AG08395 (cell line): ENCODE measurements around the gene PRDX5.

Source experiments
- DNase-seq: peaks from one replicate; pipeline ENCODE4 v3.0.0; 2012; ENCODE audit warnings: mixed read lengths, low spot score

PRDX5 gene

DNA sequence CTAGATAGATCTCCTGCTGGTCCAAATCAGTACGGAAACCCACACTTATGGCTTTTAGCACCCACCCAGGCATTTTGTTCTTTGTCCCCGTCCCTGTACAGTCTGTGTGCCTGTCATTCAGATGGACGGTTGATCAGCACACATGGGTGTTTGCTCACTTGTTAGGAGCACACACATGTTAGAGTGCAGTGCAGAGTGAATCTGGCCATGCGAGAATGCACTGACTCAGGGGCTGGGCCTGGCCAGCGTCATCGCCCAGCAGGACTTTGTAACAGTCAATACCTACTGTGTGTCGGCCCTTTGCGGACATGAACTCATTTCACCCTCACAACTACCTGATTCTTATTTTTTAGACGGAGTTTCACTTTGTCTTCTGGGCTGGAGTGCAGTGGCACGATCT is 44.4 kb downstream of the PRDX5 start:
- no peak for DNase-seq

DNA sequence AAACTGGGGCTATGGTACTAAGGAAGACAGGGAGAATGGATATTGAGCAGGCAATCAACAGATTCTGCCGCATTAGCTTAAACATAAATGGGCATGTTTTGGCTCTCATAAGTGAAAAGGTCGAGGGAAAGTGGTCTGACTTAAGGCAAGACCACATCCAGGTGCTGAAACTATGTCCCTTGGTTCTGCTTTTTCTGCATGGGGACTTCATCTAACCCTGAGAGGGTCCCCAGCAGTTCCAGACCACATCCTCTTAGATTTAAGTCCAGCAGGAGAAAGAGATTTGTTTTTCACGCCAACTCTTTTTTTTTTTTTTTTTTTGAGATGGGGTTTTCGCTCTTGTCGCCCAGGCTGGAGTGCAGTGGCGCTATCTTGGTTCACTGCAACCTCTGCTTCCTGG is 46.5 kb downstream of the PRDX5 start:
- DNase-seq, result no peak

DNA sequence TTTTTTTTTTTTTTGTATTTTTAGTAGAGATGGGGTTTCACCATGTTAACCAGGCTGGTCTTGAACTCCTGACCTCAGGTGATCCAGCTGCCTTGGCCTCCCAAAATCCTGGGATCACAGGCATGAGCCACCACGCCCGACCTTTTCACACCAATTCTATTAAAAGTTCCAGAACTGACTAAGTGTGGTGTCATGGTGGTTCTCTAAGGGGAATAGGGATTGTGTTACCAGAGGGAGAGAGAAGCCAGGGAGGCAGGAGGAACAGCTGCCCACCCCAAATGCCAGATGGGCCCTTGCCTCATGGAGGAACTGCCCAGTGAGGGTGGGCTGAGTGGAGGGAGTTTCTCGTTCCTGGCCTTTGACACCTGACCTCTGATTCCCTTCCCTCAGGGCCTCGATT is 47.0 kb downstream of the PRDX5 start:
- no peak for DNase-seq

DNA sequence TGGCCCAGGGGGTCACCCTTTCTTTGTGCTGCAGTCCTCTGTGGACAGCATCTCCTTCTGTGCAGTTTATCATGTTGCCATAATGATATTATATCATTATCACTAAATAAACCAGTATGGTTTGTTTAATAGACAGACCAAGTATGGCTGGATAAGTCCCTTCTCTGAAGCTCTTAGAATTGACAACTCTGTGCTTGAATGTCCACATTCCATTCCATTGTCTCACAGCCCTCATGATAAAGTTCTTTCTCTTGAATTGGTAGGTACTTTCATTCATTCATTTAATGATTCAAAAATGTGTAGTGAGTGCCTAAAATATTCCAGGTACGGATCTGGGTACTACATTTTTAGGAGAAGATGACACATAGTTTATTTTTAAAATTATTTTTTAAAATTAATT is 48.8 kb downstream of the PRDX5 start:
- DNase-seq, result peak; percentile 34

DNA sequence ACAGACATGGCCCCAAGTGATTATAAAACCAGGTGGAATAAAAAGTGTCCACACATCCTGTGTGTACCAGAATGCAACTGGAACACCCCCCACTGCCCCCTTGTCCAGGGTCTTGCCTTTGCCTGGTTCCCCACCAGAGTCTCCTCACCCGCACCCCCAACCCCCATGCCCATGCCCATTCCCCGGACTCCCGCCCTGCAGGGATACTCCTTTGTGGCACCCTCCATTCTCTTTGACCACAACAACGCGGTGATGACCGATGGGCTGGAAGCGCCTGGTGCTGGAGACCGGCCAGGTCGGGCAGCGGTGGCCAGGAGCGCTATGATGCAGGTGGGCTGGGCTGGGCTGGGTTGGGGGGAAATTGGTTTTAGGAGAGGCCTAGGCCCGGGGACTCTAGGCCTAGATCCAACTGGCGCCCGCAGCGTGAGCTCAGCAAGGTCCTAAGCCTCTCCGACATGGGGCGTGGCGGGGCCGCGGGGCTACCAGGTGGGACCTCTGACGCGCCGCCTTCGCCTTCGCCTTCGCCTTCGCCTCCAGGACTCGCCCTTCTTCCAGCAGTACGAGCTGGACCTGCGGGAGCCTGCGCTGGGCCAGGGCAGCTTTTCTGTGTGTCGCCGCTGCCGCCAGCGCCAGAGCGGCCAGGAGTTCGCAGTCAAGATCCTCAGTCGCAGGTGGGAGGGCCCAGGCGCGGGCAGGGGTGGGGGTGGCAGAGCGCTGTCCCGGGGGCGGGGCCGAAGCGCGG is 50.2 kb downstream of the PRDX5 start:
- DNase-seq, result no peak

DNA sequence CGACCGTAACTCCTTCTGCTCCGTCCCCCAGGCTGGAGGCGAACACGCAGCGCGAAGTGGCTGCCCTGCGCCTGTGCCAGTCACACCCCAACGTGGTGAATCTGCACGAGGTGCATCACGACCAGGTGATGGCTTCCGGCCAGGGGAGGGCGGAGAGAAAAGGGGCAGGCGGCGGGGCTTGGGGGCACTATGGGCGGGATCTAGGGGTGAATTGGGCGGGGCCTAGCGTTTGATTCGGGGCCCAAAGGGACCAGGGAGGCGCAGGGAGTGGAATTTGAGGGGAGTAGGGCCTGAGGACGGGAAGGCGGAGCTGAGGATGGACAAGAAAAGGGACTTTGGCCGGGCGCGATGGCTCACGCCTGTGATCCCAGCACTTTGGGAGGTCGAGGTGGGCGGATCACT is 50.8 kb downstream of the PRDX5 start:
- DNase-seq, result no peak

DNA sequence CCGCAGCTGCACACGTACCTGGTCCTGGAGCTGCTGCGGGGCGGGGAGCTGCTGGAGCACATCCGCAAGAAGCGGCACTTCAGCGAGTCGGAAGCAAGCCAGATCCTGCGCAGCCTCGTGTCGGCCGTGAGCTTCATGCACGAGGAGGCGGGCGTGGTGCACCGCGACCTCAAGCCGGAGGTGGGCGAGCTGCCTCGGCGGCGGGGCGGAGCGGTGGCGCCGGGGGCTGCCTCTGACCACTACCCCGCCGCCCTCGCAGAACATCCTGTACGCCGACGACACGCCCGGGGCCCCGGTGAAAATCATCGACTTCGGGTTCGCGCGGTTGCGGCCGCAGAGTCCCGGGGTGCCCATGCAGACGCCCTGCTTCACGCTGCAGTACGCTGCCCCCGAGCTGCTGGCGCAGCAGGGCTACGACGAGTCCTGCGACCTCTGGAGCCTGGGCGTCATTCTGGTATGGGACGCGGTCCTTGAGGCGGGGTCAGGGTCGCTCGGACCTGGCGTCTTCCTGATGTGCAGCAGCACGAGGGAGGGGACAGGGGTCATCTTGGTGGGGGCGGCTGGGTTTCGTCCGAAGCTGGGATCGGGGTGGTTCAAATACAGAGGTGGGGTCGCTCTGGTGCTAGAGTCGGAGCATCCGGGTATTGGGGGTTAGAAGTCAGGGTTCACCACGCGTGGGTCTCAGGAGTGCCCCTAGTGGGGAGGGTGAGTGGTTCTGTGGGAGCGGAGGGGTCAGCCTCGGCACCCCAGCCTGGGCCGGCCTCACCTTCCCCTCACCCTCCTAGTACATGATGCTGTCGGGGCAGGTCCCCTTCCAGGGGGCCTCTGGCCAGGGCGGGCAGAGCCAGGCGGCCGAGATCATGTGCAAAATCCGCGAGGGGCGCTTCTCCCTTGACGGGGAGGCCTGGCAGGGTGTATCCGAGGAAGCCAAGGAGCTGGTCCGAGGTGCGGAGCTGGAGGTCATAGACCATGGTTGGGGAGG is 51.8 kb downstream of the PRDX5 start:
- DNase-seq, result no peak

DNA sequence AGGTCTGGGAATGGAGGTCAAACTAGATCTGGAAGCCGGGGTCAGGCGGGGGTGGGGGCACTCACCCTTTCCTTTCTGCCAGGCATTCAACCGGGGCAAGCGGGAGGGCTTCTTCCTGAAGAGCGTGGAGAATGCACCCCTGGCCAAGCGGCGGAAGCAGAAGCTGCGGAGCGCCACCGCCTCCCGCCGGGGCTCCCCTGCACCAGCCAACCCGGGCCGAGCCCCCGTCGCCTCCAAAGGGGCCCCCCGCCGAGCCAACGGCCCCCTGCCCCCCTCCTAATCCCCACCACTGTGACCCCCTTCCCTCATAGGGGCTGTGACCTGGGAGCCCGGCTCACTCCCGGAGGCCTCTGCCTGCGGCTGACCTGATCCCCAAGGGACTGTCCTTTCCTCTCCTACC is 53.3 kb downstream of the PRDX5 start:
- no peak for DNase-seq
